Bronchus fibroblast of lung (primary cell): Measurements from ENCODE around the gene VWCE. TPM values are rescaled to one million over a fixed set of nuclear protein-coding genes. Genes with fewer than 3 reads are reported as not detected.

Experiments used
- total RNA-seq: library from RNA; depleted of rRNA; stranded (reverse); fragments of >200 nt; gene quantifications from 2 replicates; pipeline ENCODE4 v1.2.3, GENCODE V29; 2015

Gene VWCE
- 1.0 and 1.3 TPM in 2 replicates for total RNA-seq

GRCh38 chr11:61294717-61295595 lies at the start of gene VWCE:
Gene VWCE, minus strand, starts transcription at chr11:61295316. Its CDS starts 279 bp downstream, at chr11:61295037.

GRCh38 chr11:61332797-61333549 lies 37.9 kb upstream of the VWCE start, which contains the start of the genes DDB1 and TKFC:
Gene DDB1, minus strand, starts transcription at chr11:61333105. Its CDS starts 137 bp downstream, at chr11:61332968.
Gene TKFC, plus strand, starts transcription at chr11:61333228. Its CDS starts 1,501 bp downstream, at chr11:61334729.

GRCh38 chr11:61240875-61241274 lies 54.2 kb downstream of the VWCE start, which contains the start of gene PGA5:
Gene PGA5, plus strand, starts transcription at chr11:61241175. Its CDS starts 52 bp downstream, at chr11:61241227.

GRCh38 chr11:61222047-61222446 lies 73.1 kb downstream of the VWCE start, which contains the start of gene PGA4:
Gene PGA4, plus strand, starts transcription at chr11:61222347. Its CDS starts 54 bp downstream, at chr11:61222401.

Other genes with a start within 250 kb of the VWCE start
- gene CD5, start 192.8 kb downstream of the VWCE start, total RNA-seq = not detected in 2 replicates
- gene VPS37C, start 133.9 kb downstream of the VWCE start, total RNA-seq = 14.3 and 15.6 TPM in 2 replicates
- not detected in 2 replicates for gene PGA3, start 91.8 kb downstream of the VWCE start, total RNA-seq
- gene PGA4, start 73.0 kb downstream of the VWCE start, total RNA-seq = 0.17 TPM in 1 of 2 replicates, not detected in the other
- gene PGA5, start 54.1 kb downstream of the VWCE start, total RNA-seq = not detected in 2 replicates
- 223 and 239 TPM in 2 replicates for gene DDB1, start 37.8 kb upstream of the VWCE start, total RNA-seq
- 23.7 and 38.7 TPM in 2 replicates for gene TKFC, start 37.9 kb upstream of the VWCE start, total RNA-seq
- gene CYB561A3, start 66.6 kb upstream of the VWCE start, total RNA-seq = 44.2 and 58.7 TPM in 2 replicates
- 18.4 and 19.5 TPM in 2 replicates for gene TMEM138, start 67.1 kb upstream of the VWCE start, total RNA-seq
- 11.4 and 16.6 TPM in 2 replicates for gene TMEM216, start 97.3 kb upstream of the VWCE start, total RNA-seq
- 31.5 and 34.0 TPM in 2 replicates for gene CPSF7, start 134.7 kb upstream of the VWCE start, total RNA-seq
- 33.3 and 40.7 TPM in 2 replicates for gene SDHAF2, start 134.8 kb upstream of the VWCE start, total RNA-seq
- not detected in 2 replicates for gene LRRC10B, start 213.4 kb upstream of the VWCE start, total RNA-seq